ENCODE results near the gene POLD2. TPM values are rescaled to one million over a fixed set of nuclear protein-coding genes. Genes with fewer than 3 reads are reported as not detected.

The POLD2 gene
- total and polyA plus RNA-seq, 2 donors (not counting 1 experiment from before 2014, with no cell fraction given) = 69.8 to 76.5 TPM

DNA sequence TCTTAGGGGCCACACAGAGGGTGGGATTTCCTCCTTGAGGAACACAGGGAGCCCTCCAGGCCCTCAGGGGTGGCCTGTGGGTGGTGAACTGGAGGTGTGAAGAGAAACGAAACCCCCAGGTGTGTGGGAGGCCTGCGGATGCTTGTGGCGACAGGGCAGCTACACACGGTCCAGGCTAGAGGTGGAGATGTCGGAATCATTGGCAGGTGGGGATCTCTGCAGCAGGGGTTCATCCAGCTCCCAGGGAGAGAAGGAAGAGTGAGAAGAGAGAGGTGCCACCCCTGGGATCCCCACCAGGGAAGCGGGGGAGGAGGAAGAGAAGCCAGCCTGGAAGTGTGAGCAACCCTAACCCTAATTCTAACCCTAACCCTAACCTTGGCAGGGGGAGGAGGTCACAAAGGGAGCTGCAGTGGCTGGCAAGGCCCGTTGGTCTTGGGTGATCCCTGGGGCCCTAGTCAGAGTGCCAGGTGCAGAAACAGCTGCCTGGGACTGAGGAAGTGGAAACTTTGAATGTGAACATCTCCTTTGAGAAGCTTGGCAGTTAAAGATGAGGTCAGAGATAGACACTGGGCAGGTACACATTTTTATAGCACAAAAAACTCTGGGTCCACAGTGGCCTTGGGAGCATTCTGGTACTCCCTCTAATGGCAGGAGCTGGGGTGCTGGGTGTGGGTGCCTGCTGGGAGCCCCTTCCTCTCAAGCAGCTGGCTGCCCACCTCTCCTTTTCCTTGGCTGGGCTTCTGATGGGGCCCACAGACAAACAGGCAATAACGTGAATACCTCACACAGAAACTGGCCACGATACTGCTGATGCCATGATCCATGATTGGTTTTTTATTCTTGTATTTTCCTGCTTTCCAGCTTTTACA, 26.1 kb downstream of the POLD2 start:
- Histone ChIP-seq H3K9ac (ENCODE audit: insufficient read depth, low read length) (no peak overlapping the region), H3K9me3 (ENCODE audit: control insufficient read depth, insufficient read depth, low read depth, low read length) (no peaks in the 10 kb centered on the region), H3K4me2 (ENCODE audit: extremely low read depth, insufficient read depth, low read length) (no peak overlapping the region), H2AFZ (ENCODE audit: low read length) (no peak overlapping the region), H4K20me1 (ENCODE audit: control insufficient read depth, extremely low read depth, insufficient read depth, low read length) (no peaks in the 10 kb centered on the region), H3K79me2 (ENCODE audit: control insufficient read depth, insufficient read depth, low read length) (no peaks in the 10 kb centered on the region), H3K4me1 (ENCODE audit: control insufficient read depth, extremely low read depth, insufficient read depth, low read length) (peaks cover 16% of the 10 kb centered on the region), H3K36me3 (ENCODE audit: control insufficient read depth, insufficient read depth, low read length) (no peaks in the 10 kb centered on the region), H3K27ac (ENCODE audit: insufficient read depth, low read length) (no peak overlapping the region), H3K4me3 (replicated peaks in 1 of 4; ENCODE audit: control extremely low read depth in 1 of 4, insufficient read depth in 1 of 4, low read depth in 3 of 4, low read length in 4 of 4) (no peak overlapping the region), H3K27me3 (ENCODE audit: control insufficient read depth, insufficient read depth, low read length) (no peaks in the 10 kb centered on the region)
- TF ChIP-seq EZH2 (IDR thresholded peaks at IDR 0.05; ENCODE audit: low read length, missing control alignments) = no peak
- TF ChIP-seq, protein P1, sequence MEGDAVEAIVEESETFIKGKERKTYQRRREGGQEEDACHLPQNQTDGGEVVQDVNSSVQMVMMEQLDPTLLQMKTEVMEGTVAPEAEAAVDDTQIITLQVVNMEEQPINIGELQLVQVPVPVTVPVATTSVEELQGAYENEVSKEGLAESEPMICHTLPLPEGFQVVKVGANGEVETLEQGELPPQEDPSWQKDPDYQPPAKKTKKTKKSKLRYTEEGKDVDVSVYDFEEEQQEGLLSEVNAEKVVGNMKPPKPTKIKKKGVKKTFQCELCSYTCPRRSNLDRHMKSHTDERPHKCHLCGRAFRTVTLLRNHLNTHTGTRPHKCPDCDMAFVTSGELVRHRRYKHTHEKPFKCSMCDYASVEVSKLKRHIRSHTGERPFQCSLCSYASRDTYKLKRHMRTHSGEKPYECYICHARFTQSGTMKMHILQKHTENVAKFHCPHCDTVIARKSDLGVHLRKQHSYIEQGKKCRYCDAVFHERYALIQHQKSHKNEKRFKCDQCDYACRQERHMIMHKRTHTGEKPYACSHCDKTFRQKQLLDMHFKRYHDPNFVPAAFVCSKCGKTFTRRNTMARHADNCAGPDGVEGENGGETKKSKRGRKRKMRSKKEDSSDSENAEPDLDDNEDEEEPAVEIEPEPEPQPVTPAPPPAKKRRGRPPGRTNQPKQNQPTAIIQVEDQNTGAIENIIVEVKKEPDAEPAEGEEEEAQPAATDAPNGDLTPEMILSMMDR (conservative IDR thresholded peaks at IDR 0.05 in 1 of 2, IDR thresholded peaks at IDR 0.05 in 1 of 2; ENCODE audit: low read depth in 1 of 2, low read length in 2 of 2) = no peak
- DNase-seq (ENCODE audit: low read depth in 2 of 2) = no peak

DNA sequence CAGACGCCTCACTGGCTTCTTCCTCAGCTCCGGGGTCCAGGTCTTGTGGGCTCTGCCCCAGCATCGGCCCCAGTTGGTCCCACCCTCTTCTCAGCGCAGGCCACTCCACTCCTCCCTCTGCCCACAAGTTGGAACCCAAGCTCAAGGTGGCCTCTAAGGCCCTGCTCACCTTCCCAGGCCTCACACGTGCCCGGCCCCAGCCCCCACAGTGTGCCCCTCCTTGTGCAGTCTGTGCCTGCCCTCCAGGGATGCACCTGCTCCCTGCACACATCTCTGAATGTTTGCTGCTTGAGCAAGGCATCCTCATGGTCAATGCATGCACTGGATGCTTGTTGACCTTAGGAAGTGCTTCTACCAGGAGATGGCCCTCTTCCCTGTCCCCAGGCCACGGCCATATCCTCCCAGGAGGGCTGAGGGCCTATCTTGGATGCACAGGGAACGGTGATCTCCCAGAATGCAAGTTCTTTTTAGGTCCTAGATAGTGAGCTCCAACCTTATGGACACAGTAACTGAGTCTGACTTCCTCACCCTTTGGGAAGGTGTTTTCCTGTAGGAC, 26.9 kb downstream of the POLD2 start:
- Histone ChIP-seq H3K9me3 (ENCODE audit: control insufficient read depth, insufficient read depth, low read depth, low read length) (no peaks in the 10 kb centered on the region), H3K4me1 (ENCODE audit: control insufficient read depth, extremely low read depth, insufficient read depth, low read length) (peaks cover 9% of the 10 kb centered on the region), H4K20me1 (ENCODE audit: control insufficient read depth, extremely low read depth, insufficient read depth, low read length) (no peaks in the 10 kb centered on the region), H2AFZ (ENCODE audit: low read length) (no peak overlapping the region), H3K27ac (ENCODE audit: insufficient read depth, low read length) (no peak overlapping the region), H3K27me3 (ENCODE audit: control insufficient read depth, insufficient read depth, low read length) (no peaks in the 10 kb centered on the region), H3K9ac (ENCODE audit: insufficient read depth, low read length) (no peak overlapping the region), H3K36me3 (ENCODE audit: control insufficient read depth, insufficient read depth, low read length) (no peaks in the 10 kb centered on the region), H3K79me2 (ENCODE audit: control insufficient read depth, insufficient read depth, low read length) (no peaks in the 10 kb centered on the region), H3K4me3 (replicated peaks in 1 of 4; ENCODE audit: control extremely low read depth in 1 of 4, insufficient read depth in 1 of 4, low read depth in 3 of 4, low read length in 4 of 4) (no peak overlapping the region), H3K4me2 (ENCODE audit: extremely low read depth, insufficient read depth, low read length) (no peak overlapping the region)
- DNase-seq (ENCODE audit: low read depth in 2 of 2) = no peak
- TF ChIP-seq, protein P1 (conservative IDR thresholded peaks at IDR 0.05 in 1 of 2, IDR thresholded peaks at IDR 0.05 in 1 of 2; ENCODE audit: low read depth in 1 of 2, low read length in 2 of 2) = no peak
- TF ChIP-seq EZH2 (IDR thresholded peaks at IDR 0.05; ENCODE audit: low read length, missing control alignments) = no peak

DNA sequence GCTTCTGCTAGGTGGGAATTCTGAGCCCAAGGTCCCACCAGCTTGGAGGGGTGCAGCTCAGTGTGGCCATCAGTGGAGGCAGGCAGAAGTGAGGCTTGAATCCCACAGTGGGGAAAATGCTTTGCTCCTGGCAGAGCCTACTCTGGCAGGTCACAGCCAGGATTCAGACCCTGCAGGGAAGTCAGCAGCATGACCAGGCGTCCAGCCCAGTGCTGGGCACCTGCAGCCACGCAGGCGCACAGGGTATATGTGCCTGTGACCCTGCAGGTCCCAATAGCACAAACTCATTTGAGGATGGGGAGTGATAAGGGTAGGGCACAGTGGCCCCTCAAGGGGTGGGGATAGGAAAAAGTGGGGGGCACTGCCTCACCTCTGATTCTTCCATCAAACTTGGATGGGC, 27.6 kb downstream of the POLD2 start:
- TF ChIP-seq, protein P1 (conservative IDR thresholded peaks at IDR 0.05 in 1 of 2, IDR thresholded peaks at IDR 0.05 in 1 of 2; ENCODE audit: low read depth in 1 of 2, low read length in 2 of 2) = no peak
- TF ChIP-seq EZH2 (IDR thresholded peaks at IDR 0.05; ENCODE audit: low read length, missing control alignments) = no peak
- H3K27me3 ChIP-seq (ENCODE audit: control insufficient read depth, insufficient read depth, low read length) = no peaks in the 10 kb centered on the region
- DNase-seq (ENCODE audit: low read depth in 2 of 2) = no peak
- no peaks in the 10 kb centered on the region for H3K9me3 ChIP-seq (ENCODE audit: control insufficient read depth, insufficient read depth, low read depth, low read length)
- no peaks in the 10 kb centered on the region for H3K79me2 ChIP-seq (ENCODE audit: control insufficient read depth, insufficient read depth, low read length)
- H3K9ac ChIP-seq (ENCODE audit: insufficient read depth, low read length) = no peak overlapping the region
- H3K36me3 ChIP-seq (ENCODE audit: control insufficient read depth, insufficient read depth, low read length) = no peaks in the 10 kb centered on the region
- H2AFZ ChIP-seq (ENCODE audit: low read length) = no peak overlapping the region
- H3K27ac ChIP-seq (ENCODE audit: insufficient read depth, low read length) = no peak overlapping the region
- no peak overlapping the region for H3K4me3 ChIP-seq (replicated peaks in 1 of 4; ENCODE audit: control extremely low read depth in 1 of 4, insufficient read depth in 1 of 4, low read depth in 3 of 4, low read length in 4 of 4)
- H3K4me1 ChIP-seq (ENCODE audit: control insufficient read depth, extremely low read depth, insufficient read depth, low read length) = peaks cover 6% of the 10 kb centered on the region
- no peak overlapping the region for H3K4me2 ChIP-seq (ENCODE audit: extremely low read depth, insufficient read depth, low read length)
- H4K20me1 ChIP-seq (ENCODE audit: control insufficient read depth, extremely low read depth, insufficient read depth, low read length) = no peaks in the 10 kb centered on the region
